DLD1 (cell line): ENCODE data around the gene RNF25.
"Not testable (repeated sequence)": the region's sequence is repeated elsewhere in the genome, so short reads cannot be mapped to it uniquely, and the experiment has no call there.

Experiments used
- in situ Hi-C: cut with HindIII; loops from 2 replicates; pipeline ENCODE4 v1.10.0; 2017; ENCODE audit warnings: low sequenced_read_pairs

Gene RNF25

GRCh38 chr2:218671654-218672566 is at the start of gene RNF25, which contains the start of gene STK36:
TSS of gene RNF25 (minus strand) at chr2:218672002. CDS start at chr2:218671970, 32 bp downstream.
TSS of gene STK36 (plus strand) at chr2:218672086. CDS start at chr2:218672830, 744 bp downstream.
- in situ Hi-C loops = no loop called here

- in situ Hi-C loops = no loop called here
These were observed 49.7 kb upstream of the RNF25 start for GRCh38 chr2:218721488-218721887.

- in situ Hi-C loops = no loop called here
These were observed 48.5 kb upstream of the RNF25 start for GRCh38 chr2:218720048-218721041.

- in situ Hi-C loops = no loop called here
These were observed 47.7 kb upstream of the RNF25 start for GRCh38 chr2:218719457-218719856.

GRCh38 chr2:218718058-218718457 is 46.3 kb upstream of the RNF25 start:
- in situ Hi-C loops = no loop called here

- in situ Hi-C loops = no loop called here
These were observed 45.5 kb upstream of the RNF25 start for GRCh38 chr2:218717262-218717661.

- in situ Hi-C loops = no loop called here
These were observed 44.3 kb upstream of the RNF25 start for GRCh38 chr2:218716070-218716469.

GRCh38 chr2:218713922-218714321 is 42.1 kb upstream of the RNF25 start:
- in situ Hi-C loops = no loop called here

- in situ Hi-C loops = no loop called here
These were observed 39.7 kb upstream of the RNF25 start for GRCh38 chr2:218711550-218711929.

- in situ Hi-C loops = no loop called here
These were observed 39.1 kb upstream of the RNF25 start, which contains the start of gene TTLL4 for GRCh38 chr2:218710687-218711549. TSS of gene TTLL4 (plus strand) at chr2:218710835. CDS start at chr2:218737677, 26,842 bp downstream.

GRCh38 chr2:218710334-218710686 is 38.5 kb upstream of the RNF25 start:
- in situ Hi-C loops = no loop called here

- in situ Hi-C loops = no loop called here
These were observed 38.1 kb upstream of the RNF25 start for GRCh38 chr2:218709908-218710307.

GRCh38 chr2:218708086-218708485 is 36.3 kb upstream of the RNF25 start:
- in situ Hi-C loops = no loop called here

GRCh38 chr2:218703341-218703740 is 31.5 kb upstream of the RNF25 start:
- in situ Hi-C loops = no loop called here

GRCh38 chr2:218701806-218702205 is 30.0 kb upstream of the RNF25 start:
- in situ Hi-C loops = no loop called here

GRCh38 chr2:218698885-218699284 is 27.1 kb upstream of the RNF25 start:
- in situ Hi-C loops = no loop called here

- in situ Hi-C loops = loop anchor here (5.0 kb wide), 1 partner anchor 37 kb away; the partner anchor contains the start of genes BCS1L and ZNF142
These were observed 22.8 kb upstream of the RNF25 start for GRCh38 chr2:218694405-218695145.

- in situ Hi-C loops = loop anchor here (5.0 kb wide), 1 partner anchor 34 kb away; the partner anchor contains the start of genes BCS1L and ZNF142
These were observed 19.4 kb upstream of the RNF25 start for GRCh38 chr2:218691234-218691633.

GRCh38 chr2:218687400-218688060 is 15.7 kb upstream of the RNF25 start:
- in situ Hi-C loops = not testable (repeated sequence)
